ENCODE data around the gene CREBRF.

DNA sequence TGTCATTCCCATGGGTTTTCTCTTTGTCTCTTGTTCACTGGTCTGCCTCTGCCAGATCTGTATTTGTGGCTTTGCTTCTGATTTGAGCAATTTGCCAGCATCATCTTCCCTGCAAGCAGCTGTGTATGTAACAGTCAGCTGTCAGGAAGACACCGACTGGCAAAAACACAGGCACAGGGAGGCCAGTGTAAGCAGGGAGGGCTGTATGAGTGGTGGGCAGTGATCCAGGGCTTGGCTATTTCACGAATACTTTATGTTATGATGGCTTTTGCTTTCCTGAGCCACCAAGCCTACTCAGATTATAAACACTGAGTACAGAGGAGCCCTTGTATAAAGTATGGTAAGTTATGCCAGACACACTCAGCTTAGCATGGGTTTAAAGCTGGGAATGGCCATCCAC is 99.8 kb downstream of the CREBRF start:
- TF ChIP-seq SUZ12 (IDR thresholded peaks at IDR 0.05; ENCODE audit: extremely low read depth, insufficient read depth, insufficient read length) (no peak), YY1 (IDR thresholded peaks at IDR 0.05; ENCODE audit: insufficient read depth, insufficient read length) (no peak)
